ENCODE measurements around the gene FOXI3. TPM values are rescaled to one million over a fixed set of nuclear protein-coding genes. Genes with fewer than 3 reads are reported as not detected.

The FOXI3 gene
- total RNA-seq, 1 experiment from 2014 or later = 19.2 TPM

DNA sequence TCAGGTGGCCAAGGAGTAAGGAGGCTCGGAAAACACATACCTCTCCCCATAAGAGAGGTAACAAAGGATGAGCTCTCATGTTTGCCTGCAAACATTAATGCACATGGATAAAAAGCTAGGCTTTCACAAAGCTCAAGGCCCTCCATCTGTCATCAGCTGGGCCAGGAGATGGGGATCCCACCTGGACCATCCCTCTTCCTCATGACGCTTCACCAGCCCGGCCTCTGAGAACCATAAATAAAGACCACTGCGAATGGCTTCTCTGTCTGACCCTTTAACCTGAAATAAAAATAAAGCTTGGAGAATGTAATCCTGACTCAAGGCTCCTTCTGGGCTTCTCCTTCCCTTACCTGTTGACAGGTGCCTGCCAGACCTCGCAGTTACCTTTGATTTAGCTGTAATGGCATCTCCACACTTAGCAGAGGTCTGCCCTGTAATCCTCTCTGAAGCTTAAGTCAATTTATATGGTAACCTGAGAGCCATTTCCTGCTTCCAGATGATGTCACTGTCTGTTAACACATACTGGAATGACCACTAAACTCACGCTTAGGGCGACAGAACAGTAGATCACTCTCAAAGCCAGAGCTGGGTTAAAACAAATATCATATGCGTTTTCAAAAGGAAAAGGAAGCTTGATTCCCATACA is 29.3 kb upstream of the FOXI3 start:
- Histone ChIP-seq H3T11ph (ENCODE audit: low read length) (no peak overlapping the region), H3K23ac (ENCODE audit: insufficient read length, low read depth, low read length) (no peak overlapping the region), H2BK12ac (ENCODE audit: insufficient read length, low read depth, low read length) (no peak overlapping the region), H2BK120ac (ENCODE audit: low read depth, low read length, poor library complexity, severe bottlenecking) (no peak overlapping the region), H3K4me2 (ENCODE audit: insufficient read depth, insufficient read length, low read length) (no peak overlapping the region), H4K20me1 (ENCODE audit: control insufficient read depth, insufficient read depth, insufficient read length) (no peaks in the 10 kb centered on the region), H4K5ac (ENCODE audit: insufficient read length, low read depth, low read length) (no peak overlapping the region), H3K18ac (ENCODE audit: insufficient read length, low read depth, low read length) (no peak overlapping the region), H3K14ac (ENCODE audit: insufficient read depth, low read length) (no peak overlapping the region), H3K56ac (ENCODE audit: insufficient read length, low read depth, low read length) (no peak overlapping the region), H3K9ac (ENCODE audit: extremely low read depth, insufficient read length, low read length) (no peak overlapping the region), H2AK5ac (ENCODE audit: insufficient read length, low read length) (no peak overlapping the region), H3K9me3 (ENCODE audit: control insufficient read depth, low read depth, low read length) (no peaks in the 10 kb centered on the region), H4K8ac (replicated peaks; ENCODE audit: insufficient read length, low read depth, low read length) (no peak overlapping the region), H3K4me1 (ENCODE audit: insufficient read depth, low read length) (no peaks in the 10 kb centered on the region; the same call in 1 of the 2 replicates), H3K23me2 (ENCODE audit: insufficient read length, low read depth, low read length, poor library complexity, severe bottlenecking) (no peaks in the 10 kb centered on the region), H4K91ac (ENCODE audit: insufficient read length, low read depth, low read length) (no peak overlapping the region), H3K27me3 (ENCODE audit: insufficient read depth, low read length) (no peaks in the 10 kb centered on the region), H2BK5ac (ENCODE audit: insufficient read length, low read length) (no peak overlapping the region), H3K4ac (ENCODE audit: low read depth, low read length) (no peak overlapping the region), H3K27ac (ENCODE audit: insufficient read length, low read depth, low read length) (no peak overlapping the region), H2BK20ac (ENCODE audit: low read depth, low read length, poor library complexity, severe bottlenecking) (no peak overlapping the region), H3K79me2 (ENCODE audit: insufficient read depth, low read length) (no peaks in the 10 kb centered on the region), H2BK15ac (ENCODE audit: low read depth, low read length) (no peak overlapping the region), H2AFZ (ENCODE audit: low read length) (no peak overlapping the region), H3K79me1 (ENCODE audit: insufficient read depth, low read depth, low read length, poor library complexity, severe bottlenecking) (no peaks in the 10 kb centered on the region)
- WGBS (ENCODE audit: extremely low coverage, insufficient read length, low lambda C conversion rate) = no CpG with 5 or more reads among the region's 8 CpGs
- H3K36me3 Mint-ChIP-seq (ENCODE audit: insufficient read depth in 1 of 3, low read depth in 3 of 3) = no peaks in the 10 kb centered on the region
- no peaks in the 10 kb centered on the region; the same call in 1 of the 2 replicates for H3K27me3 Mint-ChIP-seq (ENCODE audit: low read depth)
- H3K4me3 Mint-ChIP-seq = no peak overlapping the region
- TF ChIP-seq, protein P1, sequence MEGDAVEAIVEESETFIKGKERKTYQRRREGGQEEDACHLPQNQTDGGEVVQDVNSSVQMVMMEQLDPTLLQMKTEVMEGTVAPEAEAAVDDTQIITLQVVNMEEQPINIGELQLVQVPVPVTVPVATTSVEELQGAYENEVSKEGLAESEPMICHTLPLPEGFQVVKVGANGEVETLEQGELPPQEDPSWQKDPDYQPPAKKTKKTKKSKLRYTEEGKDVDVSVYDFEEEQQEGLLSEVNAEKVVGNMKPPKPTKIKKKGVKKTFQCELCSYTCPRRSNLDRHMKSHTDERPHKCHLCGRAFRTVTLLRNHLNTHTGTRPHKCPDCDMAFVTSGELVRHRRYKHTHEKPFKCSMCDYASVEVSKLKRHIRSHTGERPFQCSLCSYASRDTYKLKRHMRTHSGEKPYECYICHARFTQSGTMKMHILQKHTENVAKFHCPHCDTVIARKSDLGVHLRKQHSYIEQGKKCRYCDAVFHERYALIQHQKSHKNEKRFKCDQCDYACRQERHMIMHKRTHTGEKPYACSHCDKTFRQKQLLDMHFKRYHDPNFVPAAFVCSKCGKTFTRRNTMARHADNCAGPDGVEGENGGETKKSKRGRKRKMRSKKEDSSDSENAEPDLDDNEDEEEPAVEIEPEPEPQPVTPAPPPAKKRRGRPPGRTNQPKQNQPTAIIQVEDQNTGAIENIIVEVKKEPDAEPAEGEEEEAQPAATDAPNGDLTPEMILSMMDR (conservative IDR thresholded peaks at IDR 0.05) = no peak
- H3K27ac Mint-ChIP-seq = peak overlapping the region in 1 of 3 experiments; percentile 82; a peak in 2 of 7 replicates
- no peak for DNase-seq
- H3K4me1 Mint-ChIP-seq = peaks cover 28 to 29% of the 10 kb centered on the region in 2 experiments
- no peaks in the 10 kb centered on the region for H3K9me3 Mint-ChIP-seq

Measured in H9 (cell line).